Fibroblast of peridontal ligament (primary cell): ENCODE data around the gene MAPKAPK3.

ENCODE experiments used
- DNase-seq: peaks from one replicate; pipeline ENCODE4 v3.0.0-alpha.2; 2010; ENCODE audit errors: extremely low read depth

Gene MAPKAPK3

DNA sequence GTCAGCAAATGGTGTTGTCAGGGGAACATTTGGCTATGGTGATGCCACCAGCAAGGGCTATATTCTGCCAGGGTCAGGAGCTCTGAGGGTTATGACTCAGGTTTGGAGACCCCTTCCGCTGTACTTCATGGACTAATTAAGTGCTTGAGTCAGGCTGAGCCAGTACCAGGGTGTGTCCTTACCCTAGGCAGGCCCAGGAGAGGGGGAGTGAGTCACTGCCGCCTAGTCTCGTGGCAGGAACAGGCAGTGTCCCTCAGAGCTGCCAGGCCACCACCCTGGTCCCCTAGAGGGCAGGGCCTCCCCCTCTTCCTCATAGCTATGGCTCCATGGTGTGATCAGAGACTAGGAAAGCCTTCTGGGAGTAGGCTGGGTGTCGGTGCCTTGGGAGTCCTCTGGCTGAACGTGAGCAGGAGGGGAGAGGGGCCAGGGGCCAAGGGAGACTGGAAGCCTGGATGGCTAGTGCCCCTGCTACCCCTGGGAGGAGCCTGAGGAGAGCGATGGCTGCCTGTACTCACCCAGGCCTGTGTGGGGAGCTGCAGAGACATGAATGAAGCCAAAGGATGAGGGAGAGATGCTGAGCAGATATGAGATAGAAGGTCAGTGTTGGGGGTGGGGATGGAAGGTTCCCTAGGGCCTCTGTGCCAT is 10.6 kb downstream of the MAPKAPK3 start:
- DNase-seq: peak; percentile 56

DNA sequence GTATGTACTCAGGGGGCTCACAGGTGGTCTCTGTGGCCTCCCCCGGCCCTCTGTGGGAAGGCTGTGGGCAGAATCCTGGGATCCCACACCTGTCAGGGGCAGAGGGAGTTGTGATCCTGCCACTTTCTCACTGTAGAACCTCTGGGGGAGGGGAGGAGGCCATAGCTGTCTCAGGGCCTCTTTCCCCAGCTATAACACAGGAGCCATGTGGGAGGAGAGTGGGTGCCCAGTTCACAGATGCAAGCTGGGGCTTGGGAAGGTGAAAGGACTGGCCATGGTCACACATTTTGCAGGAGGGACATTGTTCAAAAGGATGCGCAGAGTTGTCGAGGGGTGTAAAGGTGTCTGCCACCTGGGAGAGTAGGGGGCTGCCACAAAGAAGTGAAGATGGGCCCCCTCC is 11.7 kb downstream of the MAPKAPK3 start:
- no peak for DNase-seq

GRCh38 chr3:50630394-50630793 is 13.4 kb downstream of the MAPKAPK3 start:
- no peak for DNase-seq

DNA sequence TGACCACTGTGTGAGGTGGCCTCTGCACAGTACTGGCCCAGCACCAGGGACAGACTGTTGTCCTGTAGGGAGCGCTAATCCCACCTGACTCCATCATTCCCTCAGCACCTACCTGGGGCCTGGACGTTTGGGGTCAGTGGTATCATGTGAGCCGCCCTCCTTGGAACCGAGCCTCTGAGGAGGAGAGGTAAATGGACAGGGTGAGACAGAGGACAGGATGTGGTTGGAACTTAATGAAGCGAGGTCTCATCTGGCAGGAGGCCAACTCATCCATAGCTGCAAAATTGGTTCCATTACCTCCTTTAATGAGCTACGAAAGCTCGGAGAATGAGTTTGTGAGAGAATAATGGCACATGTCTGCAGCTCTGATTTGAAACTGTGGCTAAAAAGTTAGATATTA is 13.9 kb downstream of the MAPKAPK3 start:
- no peak for DNase-seq

- DNase-seq: no peak
These were observed 15.5 kb downstream of the MAPKAPK3 start for GRCh38 chr3:50632450-50632849.

DNA sequence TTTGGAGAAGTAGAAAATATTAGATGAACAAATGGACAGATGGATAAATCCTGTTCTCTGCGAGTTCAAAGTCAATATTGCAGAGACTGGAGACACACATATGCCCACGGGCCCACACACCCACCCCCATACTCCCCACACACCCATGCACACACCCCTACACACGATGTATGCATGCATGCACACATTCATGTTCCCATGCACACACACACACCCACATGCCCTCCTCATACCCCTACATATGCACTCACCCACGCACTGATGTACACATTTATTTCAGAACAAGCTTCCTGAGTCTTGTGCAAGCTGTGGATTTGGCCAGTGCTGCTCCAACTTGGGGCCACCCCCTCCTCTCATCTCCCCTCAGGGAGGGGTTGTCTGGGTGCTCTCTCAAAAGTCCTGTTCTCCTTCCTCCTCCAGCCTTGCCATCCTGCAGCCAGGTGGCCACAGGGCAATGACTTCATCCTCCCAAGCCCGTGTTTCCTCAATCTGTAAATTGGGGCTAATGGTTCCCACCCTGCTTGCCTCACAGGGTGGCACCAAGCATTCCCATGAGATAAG is 16.4 kb downstream of the MAPKAPK3 start:
- no peak for DNase-seq

DNA sequence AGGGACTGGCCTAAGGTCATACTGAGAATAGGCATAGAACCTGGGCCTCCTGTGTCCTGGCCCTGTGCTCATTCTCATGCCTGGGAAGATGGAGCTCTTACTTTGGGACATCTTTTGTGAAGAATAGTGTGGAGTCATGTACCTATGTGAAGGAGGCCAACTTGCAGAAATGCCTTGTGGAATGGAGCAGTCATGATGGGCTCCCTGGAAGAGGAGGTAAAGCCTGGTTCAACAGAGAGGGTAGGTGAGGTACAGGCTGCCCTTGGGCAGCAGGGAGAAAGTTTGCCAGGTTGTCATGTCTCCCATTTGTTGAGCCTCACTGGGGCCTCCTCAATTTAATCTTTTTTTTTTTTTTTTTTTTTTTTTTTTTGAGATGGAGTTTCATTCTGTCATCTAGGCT is 18.1 kb downstream of the MAPKAPK3 start:
- DNase-seq: no peak

- no peak for DNase-seq
These were observed 20.1 kb downstream of the MAPKAPK3 start for GRCh38 chr3:50637011-50637410.

GRCh38 chr3:50637945-50638344 is 21.0 kb downstream of the MAPKAPK3 start:
- no peak for DNase-seq

DNA sequence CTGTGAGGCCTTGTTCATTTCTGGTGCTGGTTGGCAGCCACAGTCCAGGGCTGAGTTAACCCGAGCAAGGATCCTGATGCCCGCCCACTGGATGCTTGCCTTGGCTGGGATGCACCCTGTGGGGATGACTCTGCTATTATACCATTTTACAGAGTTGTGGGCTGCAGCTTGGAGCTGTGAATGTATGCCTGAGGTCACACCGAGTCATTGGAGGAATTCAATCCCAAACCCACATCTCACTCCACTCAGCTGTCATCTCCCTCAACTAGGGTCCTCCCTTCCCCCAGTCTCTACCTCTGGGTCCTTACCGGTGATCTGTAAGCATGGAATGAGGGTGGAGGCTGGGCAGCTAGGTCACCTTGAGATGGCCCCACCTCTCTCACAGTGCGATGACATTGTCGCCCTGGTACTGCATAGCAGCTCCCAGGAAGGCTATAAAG is 22.1 kb downstream of the MAPKAPK3 start:
- DNase-seq: peak; percentile 76

DNA sequence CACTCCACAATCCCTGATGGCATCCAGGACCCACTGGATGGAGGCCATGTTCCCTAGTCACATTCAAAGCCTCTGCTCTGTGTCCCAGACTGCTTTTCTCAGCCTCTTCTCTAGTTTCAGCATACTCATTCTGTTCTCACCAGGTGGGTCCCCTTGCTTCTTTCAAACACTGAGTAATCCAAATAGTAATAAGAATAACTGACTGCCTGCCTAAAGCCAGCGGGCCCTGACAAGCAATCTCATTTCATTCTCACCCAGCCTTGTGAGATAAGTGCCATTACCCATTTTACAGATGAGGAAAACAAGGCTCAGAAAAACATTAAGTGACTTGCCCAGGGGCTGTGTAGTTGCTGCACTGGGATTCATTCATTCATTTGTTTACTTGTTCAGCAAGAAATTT is 25.4 kb downstream of the MAPKAPK3 start:
- DNase-seq: no peak

- DNase-seq: no peak
These were observed 27.6 kb downstream of the MAPKAPK3 start for GRCh38 chr3:50644561-50644960.

GRCh38 chr3:50645378-50645777 is 28.4 kb downstream of the MAPKAPK3 start:
- DNase-seq: no peak

GRCh38 chr3:50648313-50648712 is 31.4 kb downstream of the MAPKAPK3 start:
- DNase-seq: no peak

- no peak for DNase-seq
These were observed 32.0 kb downstream of the MAPKAPK3 start for GRCh38 chr3:50648944-50649343.

- no peak for DNase-seq
These were observed 32.5 kb downstream of the MAPKAPK3 start for GRCh38 chr3:50649451-50649931.

- DNase-seq: no peak
These were observed 33.1 kb downstream of the MAPKAPK3 start for GRCh38 chr3:50650018-50650417.

DNA sequence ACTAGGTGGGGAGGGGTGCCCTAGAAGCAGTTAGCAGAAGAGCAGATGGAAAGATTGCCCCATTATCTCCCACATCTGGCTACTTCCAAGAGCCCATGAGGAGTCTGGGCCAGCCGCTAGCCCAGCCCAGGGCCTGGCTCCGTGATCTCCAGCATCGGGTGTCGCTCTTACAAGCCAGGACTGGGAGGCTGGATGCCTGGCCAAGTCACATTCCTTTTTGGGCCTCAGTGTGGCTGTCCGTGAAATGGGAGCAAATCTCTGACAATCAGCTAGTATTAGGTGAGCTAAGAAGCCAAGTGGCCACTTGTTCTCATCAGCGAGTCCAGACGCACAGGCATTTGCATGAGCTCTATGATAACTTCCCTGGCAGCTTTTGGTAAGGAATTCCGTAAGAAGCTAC is 34.5 kb downstream of the MAPKAPK3 start:
- no peak for DNase-seq

DNA sequence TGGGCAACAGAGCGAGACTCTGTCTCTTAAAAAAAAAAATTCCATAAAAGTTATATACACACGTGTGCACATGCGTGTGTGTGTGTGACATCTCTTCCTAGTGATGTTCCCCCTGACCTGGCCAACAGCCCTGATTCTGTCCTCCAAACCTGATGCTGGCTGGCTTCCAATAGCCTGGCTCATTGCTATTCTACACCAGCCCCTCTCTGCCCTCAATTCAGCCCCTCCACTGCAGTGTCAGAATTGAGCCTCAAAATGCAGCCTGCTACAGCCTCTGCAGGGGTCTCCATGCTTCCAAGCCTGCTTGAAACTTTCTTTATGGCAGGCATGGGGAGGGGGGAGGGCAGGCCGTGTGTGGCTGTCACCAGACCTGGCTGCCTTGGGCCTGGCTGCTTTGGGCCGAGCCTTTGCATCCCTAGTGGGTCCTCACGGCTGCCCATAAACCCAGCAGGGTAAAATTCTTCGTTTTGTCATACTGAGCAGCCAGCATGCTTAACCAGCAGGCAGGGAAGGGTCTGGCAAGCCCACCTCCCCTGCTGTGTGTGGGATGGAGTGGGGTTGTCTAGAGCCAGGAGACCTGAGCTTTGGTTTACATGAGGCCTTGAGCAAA is 35.1 kb downstream of the MAPKAPK3 start:
- DNase-seq: no peak

GRCh38 chr3:50652709-50653108 is 35.8 kb downstream of the MAPKAPK3 start:
- DNase-seq: no peak

GRCh38 chr3:50653937-50654595 is 37.1 kb downstream of the MAPKAPK3 start:
- no peak for DNase-seq

GRCh38 chr3:50655009-50655830 is 38.3 kb downstream of the MAPKAPK3 start:
- no peak for DNase-seq
